ENCODE data around the gene CMTM8.

DNA sequence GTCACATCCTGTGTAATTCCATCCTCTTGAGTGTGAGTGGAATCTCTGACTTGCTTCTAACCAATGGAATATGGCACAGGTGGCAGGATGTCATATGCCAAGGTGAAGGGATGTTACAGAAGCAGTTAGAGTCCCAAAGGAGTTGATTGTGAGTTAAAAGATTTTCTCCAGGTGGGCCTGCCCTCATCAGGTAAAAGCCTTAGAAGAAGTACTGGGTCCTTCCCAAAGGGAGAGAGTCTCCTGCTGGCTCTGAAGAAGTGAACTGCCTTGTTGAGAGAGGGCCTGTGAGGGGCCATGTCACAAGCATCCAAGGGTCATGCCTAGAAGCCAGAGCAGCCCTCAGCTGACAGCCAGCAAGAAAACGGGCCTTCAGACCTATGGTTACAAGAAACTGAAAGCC, 166.2 kb downstream of the CMTM8 start:
- no peak for TF ChIP-seq SUZ12 (IDR thresholded peaks at IDR 0.05)
- no peak for TF ChIP-seq SP1 (IDR thresholded peaks at IDR 0.05)
- no peak for TF ChIP-seq FOXA1 (IDR thresholded peaks at IDR 0.05)
- no peak for TF ChIP-seq TARDBP (IDR thresholded peaks at IDR 0.05)
- TF ChIP-seq L3MBTL2 (conservative IDR thresholded peaks at IDR 0.05): no peak
- no peak for TF ChIP-seq FOXM1 (IDR thresholded peaks at IDR 0.05; ENCODE audit: borderline replicate concordance)
- no peak for TF ChIP-seq HDGF (IDR thresholded peaks at IDR 0.05; ENCODE audit: borderline replicate concordance)
- no peak for TF ChIP-seq ELF4 (IDR thresholded peaks at IDR 0.05)
